Osteoblast (primary cell): ENCODE measurements around the gene JARID2. TPM values are rescaled to one million over a fixed set of nuclear protein-coding genes. Genes with fewer than 3 reads are reported as not detected.
"Not testable (repeated sequence)": the region's sequence is repeated elsewhere in the genome, so short reads cannot be mapped to it uniquely, and the experiment has no call there.

ENCODE experiments used
- DNase-seq: peaks from one replicate; pipeline ENCODE4 v3.0.0; 2011; ENCODE audit warnings: low spot score, mixed read lengths; ENCODE audit not compliant: insufficient read length; ENCODE audit errors: missing footprints
- H2AFZ ChIP-seq: 2 replicates; pipeline ENCODE4 v1.6.0; 2011; ENCODE audit warnings: mild to moderate bottlenecking, low read length
- H3K27ac ChIP-seq: 2 replicates; pipeline ENCODE4 v1.5.1; 2011; ENCODE audit warnings: mild to moderate bottlenecking, low read depth, low read length, moderate library complexity
- H3K27me3 ChIP-seq: 2 replicates; pipeline ENCODE4 v1.6.0; 2012; ENCODE audit warnings: mild to moderate bottlenecking, control low read depth, inconsistent platforms, low read length, moderate library complexity; ENCODE audit not compliant: insufficient read depth
- H3K36me3 ChIP-seq: 2 replicates; pipeline ENCODE4 v1.5.1; 2011; ENCODE audit warnings: mild to moderate bottlenecking, low read length, control low read depth, moderate library complexity; ENCODE audit not compliant: insufficient read depth
- H3K4me1 ChIP-seq: 2 replicates; pipeline ENCODE4 v1.5.1; 2011; ENCODE audit warnings: mild to moderate bottlenecking, low read length, control low read depth, moderate library complexity; ENCODE audit not compliant: insufficient read depth
- H3K4me2 ChIP-seq: 2 replicates; pipeline ENCODE4 v1.6.0; 2011; ENCODE audit warnings: mild to moderate bottlenecking, low read length; ENCODE audit not compliant: insufficient read depth
- H3K4me3 ChIP-seq: fragments of 200-600 bp; sonication (generic); 3 replicates; pipeline ENCODE4 v1.5.1; 2012; ENCODE audit warnings: mild to moderate bottlenecking, low read length, inconsistent platforms; ENCODE audit not compliant: insufficient read depth
- H3K79me2 ChIP-seq: 2 replicates; pipeline ENCODE4 v1.6.0; 2012; ENCODE audit warnings: mild to moderate bottlenecking, low read length, control low read depth, inconsistent platforms; ENCODE audit not compliant: insufficient read depth
- H3K9me3 ChIP-seq: 2 replicates; pipeline ENCODE4 v1.5.1; 2011; ENCODE audit warnings: low read depth, low read length, control low read depth
- H4K20me1 ChIP-seq: 2 replicates; pipeline ENCODE4 v1.6.0; 2012; ENCODE audit warnings: mild to moderate bottlenecking, low read length, control low read depth; ENCODE audit not compliant: insufficient read depth
- CTCF ChIP-seq: IDR thresholded peaks from 2 replicates; pipeline ENCODE4 v1.5.1; 2011; ENCODE audit warnings: mild to moderate bottlenecking, low read depth, low read length, moderate library complexity; ENCODE audit errors: extremely low read depth
- total RNA-seq: library from RNA; depleted of rRNA; stranded (reverse); fragments of >200 nt; gene quantifications from 2 replicates; pipeline ENCODE4 v1.2.3, GENCODE V29; 2012

Gene JARID2
- total RNA-seq, 1 donor = 10.5 TPM

- Histone ChIP-seq H3K27me3 (no peaks in the 10 kb centered on the region), H4K20me1 (peaks cover 6% of the 10 kb centered on the region), H3K36me3 (peaks cover 3% of the 10 kb centered on the region), H2AFZ (no peak overlapping the region), H3K79me2 (peaks cover 25% of the 10 kb centered on the region), H3K9me3 (peaks cover under 1% of the 10 kb centered on the region), H3K4me2 (no peak overlapping the region), H3K27ac (no peak overlapping the region), H3K4me1 (peaks cover 10% of the 10 kb centered on the region), H3K4me3 (no peak overlapping the region)
- DNase-seq = no peak
- no peak for TF ChIP-seq CTCF
Observed at GRCh38 chr6:15414235-15414612, 168.4 kb downstream of the JARID2 start.

GRCh38 chr6:15415622-15416021 is 169.8 kb downstream of the JARID2 start:
- H2AFZ ChIP-seq, H3K4me2 ChIP-seq, H3K36me3 ChIP-seq, H3K27me3 ChIP-seq, H4K20me1 ChIP-seq, H3K27ac ChIP-seq, DNase-seq, H3K9me3 ChIP-seq, H3K4me1 ChIP-seq, H3K4me3 ChIP-seq: not testable (repeated sequence)
- H3K79me2 ChIP-seq = peaks cover 17% of the 10 kb centered on the region

GRCh38 chr6:15416932-15417509 is 171.2 kb downstream of the JARID2 start:
- H3K36me3 ChIP-seq = no peaks in the 10 kb centered on the region
- peaks cover 1% of the 10 kb centered on the region for H3K9me3 ChIP-seq
- no peak for TF ChIP-seq CTCF
- H3K27me3 ChIP-seq = no peaks in the 10 kb centered on the region
- no peak overlapping the region for H3K27ac ChIP-seq
- peaks cover 12% of the 10 kb centered on the region for H3K79me2 ChIP-seq
- peaks cover 10% of the 10 kb centered on the region for H3K4me1 ChIP-seq
- H3K4me3 ChIP-seq = no peak overlapping the region
- H4K20me1 ChIP-seq = no peaks in the 10 kb centered on the region
- no peak overlapping the region for H2AFZ ChIP-seq
- no peak for DNase-seq
- no peak overlapping the region for H3K4me2 ChIP-seq

GRCh38 chr6:15417811-15418210 is 171.9 kb downstream of the JARID2 start:
- Histone ChIP-seq H3K27ac (no peak overlapping the region), H3K4me3 (no peak overlapping the region), H2AFZ (no peak overlapping the region), H3K36me3 (no peaks in the 10 kb centered on the region), H4K20me1 (peaks cover 3% of the 10 kb centered on the region), H3K27me3 (no peaks in the 10 kb centered on the region), H3K9me3 (peaks cover 1% of the 10 kb centered on the region), H3K4me2 (no peak overlapping the region), H3K4me1 (peaks cover 10% of the 10 kb centered on the region), H3K79me2 (peaks cover 17% of the 10 kb centered on the region)
- peak; percentile 82 for DNase-seq
- TF ChIP-seq CTCF = no peak
